GM23248 (cell line): ENCODE measurements around the gene SULT1A2.

Source experiments
- EZH2 ChIP-seq: fragments of 200-600 bp; sonication (generic); IDR thresholded peaks from 2 replicates; pipeline ENCODE4 v1.6.1; 2018; ENCODE audit warnings: antibody characterized with exemption, mild to moderate bottlenecking; ENCODE audit not compliant: insufficient read depth, poor library complexity, severe bottlenecking
- EZH2phosphoT487 ChIP-seq: fragments of 200-600 bp; sonication (generic); IDR thresholded peaks from 2 replicates; pipeline ENCODE4 v1.6.1; 2018; ENCODE audit warnings: antibody characterized with exemption, moderate library complexity, mild to moderate bottlenecking, low read depth; ENCODE audit not compliant: insufficient read depth

DNA sequence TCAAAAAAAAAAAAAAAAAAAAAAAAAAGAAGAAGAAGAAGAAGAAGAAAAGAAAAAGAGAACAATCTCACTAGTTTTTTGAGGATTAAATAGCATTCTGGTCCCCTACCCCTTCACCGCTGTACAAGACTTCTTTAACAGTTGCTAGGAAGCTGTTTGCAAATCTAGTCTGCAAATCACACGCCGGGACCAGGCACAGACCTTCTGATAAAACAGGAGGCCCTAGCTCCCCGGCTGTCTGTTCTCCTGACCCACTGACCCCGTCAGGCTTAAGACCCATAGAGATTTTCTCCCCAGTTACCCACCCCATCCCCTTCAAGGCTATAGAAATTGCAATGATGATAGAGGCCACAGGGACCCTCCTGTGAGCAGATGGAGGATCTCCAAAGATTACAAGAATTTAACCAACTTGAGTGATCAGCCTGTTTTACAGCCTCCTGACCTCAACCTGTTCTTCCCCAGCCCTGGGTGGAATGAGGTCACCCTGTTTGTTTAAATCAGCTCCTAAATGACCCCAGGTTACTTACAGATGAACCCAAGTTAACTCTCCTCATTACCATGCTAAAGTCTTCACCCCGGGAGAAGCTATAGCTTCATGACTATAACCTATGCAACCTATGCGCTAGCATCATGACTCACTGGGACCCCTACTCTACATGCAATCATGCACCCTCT is 24.8 kb upstream of the SULT1A2 start:
- TF ChIP-seq EZH2 (no peak), EZH2phosphoT487 (no peak)
